Measurements from ENCODE around the gene P2RX3.
A peak's percentile ranks its signal among the peaks of the same experiment; 100 is the strongest.
"Not testable (repeated sequence)": the region's sequence is repeated elsewhere in the genome, so short reads cannot be mapped to it uniquely, and the experiment has no call there.

The P2RX3 gene

GRCh38 chr11:57403003-57403801 lies 65.0 kb downstream of the P2RX3 start:
- not testable (repeated sequence) for DNase-seq

GRCh38 chr11:57403802-57404147 lies 65.6 kb downstream of the P2RX3 start:
- DNase-seq: no peak

- no peak for DNase-seq
Measured at GRCh38 chr11:57405271-57405860, 67.2 kb downstream of the P2RX3 start.

- no peak for DNase-seq
Measured at GRCh38 chr11:57406337-57406904, 68.3 kb downstream of the P2RX3 start.

- no peak for DNase-seq
Measured at GRCh38 chr11:57407010-57407920, 69.1 kb downstream of the P2RX3 start.

- no peak for DNase-seq
Measured at GRCh38 chr11:57407941-57408475, 69.9 kb downstream of the P2RX3 start.

- DNase-seq: no peak
Measured at GRCh38 chr11:57408771-57409170, 70.6 kb downstream of the P2RX3 start.

GRCh38 chr11:57409321-57410100 lies 71.4 kb downstream of the P2RX3 start:
- no peak for DNase-seq

GRCh38 chr11:57410287-57410686 lies 72.1 kb downstream of the P2RX3 start:
- no peak for DNase-seq

GRCh38 chr11:57413681-57414080 lies 75.5 kb downstream of the P2RX3 start:
- DNase-seq: no peak

- DNase-seq: no peak
Measured at GRCh38 chr11:57414612-57415212, 76.6 kb downstream of the P2RX3 start.

GRCh38 chr11:57416436-57416835 lies 78.3 kb downstream of the P2RX3 start:
- no peak for DNase-seq

- no peak for DNase-seq
Measured at GRCh38 chr11:57417056-57417455, 78.9 kb downstream of the P2RX3 start.

- DNase-seq: no peak
Measured at GRCh38 chr11:57418131-57418530, 80.0 kb downstream of the P2RX3 start.

GRCh38 chr11:57419146-57419545 lies 81.0 kb downstream of the P2RX3 start:
- no peak for DNase-seq

- DNase-seq: no peak
Measured at GRCh38 chr11:57421066-57421465, 82.9 kb downstream of the P2RX3 start.

- peak; percentile 22 for DNase-seq
Measured at GRCh38 chr11:57421805-57422204, 83.7 kb downstream of the P2RX3 start.
